Large intestine (tissue), 3 donors: ENCODE results near the gene PPP2R2B. TPM values are rescaled to one million over a fixed set of nuclear protein-coding genes. Genes with fewer than 3 reads are reported as not detected.

Experiments used
- DNase-seq, 2 donors: peaks; one replicate each; pipeline versions ENCODE4 v3.0.0 to v3.0.0-alpha.2; 2013
- H3K27ac ChIP-seq: one replicate; pipeline ENCODE4 v1.5.1; 2013; ENCODE audit warnings: low read length
- H3K27me3 ChIP-seq: 2 replicates; pipeline ENCODE4 v1.6.1; 2013; ENCODE audit warnings: low read length; ENCODE audit not compliant: control insufficient read depth, insufficient read depth
- H3K36me3 ChIP-seq: 2 replicates; pipeline ENCODE4 v1.6.1; 2013; ENCODE audit warnings: low read length; ENCODE audit not compliant: control insufficient read depth, insufficient read depth
- H3K4me1 ChIP-seq: one replicate; pipeline ENCODE4 v1.6.1; 2013; ENCODE audit warnings: low read length; ENCODE audit not compliant: control insufficient read depth, insufficient read depth
- H3K4me3 ChIP-seq: one replicate; pipeline ENCODE4 v1.5.1; 2013; ENCODE audit warnings: low read length
- H3K9me3 ChIP-seq: one replicate; pipeline ENCODE4 v1.6.1; 2013; ENCODE audit warnings: mild to moderate bottlenecking, low read depth, low read length, moderate library complexity; ENCODE audit not compliant: control insufficient read depth
- whole genome bisulfite sequencing: methylation state at CpG from one replicate; pipeline ENCODE4 v1.1.5; 2013; ENCODE audit warnings: low lambda C conversion rate; ENCODE audit not compliant: insufficient coverage; 5-methylcytosine and 5-hydroxymethylcytosine counted together
- polyA plus RNA-seq: library from polyadenylated mRNA; unstranded; fragments of 120-200 nt; gene quantifications from one replicate; pipeline ENCODE4 v1.2.1, GENCODE V29; 2013

Gene PPP2R2B
- polyA plus RNA-seq, 1 donor, result 8.0 TPM

DNA sequence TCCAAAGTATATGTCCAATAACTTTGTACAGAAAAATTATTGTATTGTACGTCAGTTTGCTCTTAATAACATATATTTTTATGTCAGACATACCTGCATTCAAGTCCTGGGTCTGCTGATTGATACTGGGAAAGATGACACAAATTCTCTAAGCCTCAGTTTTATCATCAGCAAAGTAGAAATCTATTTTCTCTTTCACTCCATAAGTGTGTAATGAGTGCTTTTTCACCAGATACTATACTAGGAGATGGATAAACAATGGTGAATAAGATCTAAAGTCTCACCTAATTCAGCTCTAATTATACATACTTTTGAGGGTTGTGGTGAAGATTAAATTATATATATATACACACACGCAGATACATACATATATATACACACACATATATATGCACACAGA is 12.3 kb downstream of the PPP2R2B start:
- Histone ChIP-seq H3K36me3 (no peaks in the 10 kb centered on the region), H3K9me3 (no peaks in the 10 kb centered on the region), H3K4me3 (no peak overlapping the region), H3K27ac (no peak overlapping the region), H3K4me1 (no peaks in the 10 kb centered on the region), H3K27me3 (no peaks in the 10 kb centered on the region)
- WGBS, result no CpG with 5 or more reads among the region's 2 CpGs
- no peak for DNase-seq

DNA sequence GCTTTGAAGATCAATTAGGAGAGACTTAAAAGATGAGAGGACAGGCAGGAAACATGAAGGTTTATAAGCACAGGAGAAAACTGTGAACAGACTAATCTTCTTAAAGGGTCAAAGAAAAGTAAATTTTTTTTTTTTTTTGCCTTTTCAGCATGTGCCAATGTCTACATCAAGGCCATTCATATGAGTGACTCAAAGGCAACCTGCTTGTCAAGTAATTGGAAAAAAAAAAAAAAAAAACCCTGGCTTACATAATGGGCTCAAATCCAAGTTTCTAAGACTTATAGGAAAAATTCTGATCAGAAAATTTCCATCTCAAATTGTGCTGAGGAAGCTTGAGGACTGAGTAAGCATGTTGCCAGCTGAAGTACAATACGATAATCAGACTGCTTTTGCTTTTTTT is 15.9 kb downstream of the PPP2R2B start:
- DNase-seq, result no peak
- no CpG with 5 or more reads among the region's 1 CpG for WGBS

DNA sequence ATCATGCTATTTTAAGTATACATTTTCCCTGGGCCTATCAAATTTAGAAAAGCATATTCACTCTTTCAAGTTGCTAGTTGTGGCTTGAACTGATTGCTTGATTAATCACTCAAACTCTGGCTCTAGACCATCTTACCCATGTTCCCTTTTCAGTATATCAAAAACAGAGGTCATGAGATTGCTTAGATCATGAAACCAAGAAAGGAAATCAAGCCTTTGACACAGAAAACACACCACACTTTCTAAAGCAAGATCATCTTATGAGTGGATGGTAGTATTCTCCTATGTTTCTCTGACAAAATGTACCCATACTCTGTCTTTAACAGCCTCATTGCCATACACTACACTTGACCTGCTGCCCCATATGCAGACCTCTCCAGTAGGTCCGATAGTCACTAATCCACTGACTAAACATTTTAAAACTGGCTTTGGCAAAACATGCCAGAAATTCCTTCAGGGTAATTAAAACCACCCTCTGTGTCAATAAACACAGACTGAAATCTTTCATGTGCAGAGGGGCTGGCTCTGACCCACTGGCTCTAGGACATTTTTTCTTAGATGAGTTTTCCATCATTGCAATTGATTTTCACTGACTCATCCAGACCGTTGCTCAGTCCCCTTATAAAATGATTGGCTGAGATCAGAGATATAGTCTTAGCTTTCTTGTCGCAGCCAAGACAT is 18.2 kb downstream of the PPP2R2B start:
- no peaks in the 10 kb centered on the region for H3K36me3 ChIP-seq
- no peak overlapping the region for H3K27ac ChIP-seq
- DNase-seq, result no peak
- no peak overlapping the region for H3K4me3 ChIP-seq
- WGBS, result 0% methylated on average over 1 of the region's 3 CpGs
- H3K9me3 ChIP-seq, result no peaks in the 10 kb centered on the region
- no peaks in the 10 kb centered on the region for H3K4me1 ChIP-seq
- H3K27me3 ChIP-seq, result no peaks in the 10 kb centered on the region

More for the DNA sequence above, 15.9 kb downstream of the PPP2R2B start:
- H3K36me3 ChIP-seq, result no peaks in the 10 kb centered on the region
- no peaks in the 10 kb centered on the region for H3K27me3 ChIP-seq
- H3K27ac ChIP-seq, result no peak overlapping the region
- H3K4me1 ChIP-seq, result no peaks in the 10 kb centered on the region
- H3K9me3 ChIP-seq, result no peaks in the 10 kb centered on the region
- no peak overlapping the region for H3K4me3 ChIP-seq

DNA sequence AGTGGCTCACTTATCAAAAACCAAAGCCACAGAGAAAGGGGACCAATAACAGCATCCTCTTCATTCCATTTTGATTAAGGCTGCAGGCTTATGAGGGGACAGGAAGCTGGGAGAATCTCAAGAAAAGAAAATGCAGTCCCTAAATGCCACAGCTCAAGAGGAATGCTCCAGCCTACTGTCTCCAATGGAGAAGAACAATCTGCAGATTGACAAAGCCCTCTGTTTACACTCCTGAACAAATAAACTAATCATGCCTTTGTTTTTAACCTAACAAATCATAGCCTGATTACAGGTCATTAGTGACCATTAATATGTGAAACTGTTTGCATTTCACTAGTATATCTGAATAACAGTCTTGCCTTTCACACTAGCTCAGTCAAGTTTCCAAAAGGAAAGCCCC is 26.5 kb downstream of the PPP2R2B start:
- no peak overlapping the region for H3K4me3 ChIP-seq
- no peak overlapping the region for H3K27ac ChIP-seq
- H3K36me3 ChIP-seq, result no peaks in the 10 kb centered on the region
- no peaks in the 10 kb centered on the region for H3K27me3 ChIP-seq
- H3K4me1 ChIP-seq, result no peaks in the 10 kb centered on the region
- no peak for DNase-seq
- no peaks in the 10 kb centered on the region for H3K9me3 ChIP-seq

- DNase-seq, result no peak
- H3K9me3 ChIP-seq, result no peaks in the 10 kb centered on the region
- H3K36me3 ChIP-seq, result no peaks in the 10 kb centered on the region
- no peaks in the 10 kb centered on the region for H3K4me1 ChIP-seq
- H3K27ac ChIP-seq, result no peak overlapping the region
- no peak overlapping the region for H3K4me3 ChIP-seq
- H3K27me3 ChIP-seq, result no peaks in the 10 kb centered on the region
These were observed 27.4 kb downstream of the PPP2R2B start for GRCh38 chr5:146851133-146851532.

DNA sequence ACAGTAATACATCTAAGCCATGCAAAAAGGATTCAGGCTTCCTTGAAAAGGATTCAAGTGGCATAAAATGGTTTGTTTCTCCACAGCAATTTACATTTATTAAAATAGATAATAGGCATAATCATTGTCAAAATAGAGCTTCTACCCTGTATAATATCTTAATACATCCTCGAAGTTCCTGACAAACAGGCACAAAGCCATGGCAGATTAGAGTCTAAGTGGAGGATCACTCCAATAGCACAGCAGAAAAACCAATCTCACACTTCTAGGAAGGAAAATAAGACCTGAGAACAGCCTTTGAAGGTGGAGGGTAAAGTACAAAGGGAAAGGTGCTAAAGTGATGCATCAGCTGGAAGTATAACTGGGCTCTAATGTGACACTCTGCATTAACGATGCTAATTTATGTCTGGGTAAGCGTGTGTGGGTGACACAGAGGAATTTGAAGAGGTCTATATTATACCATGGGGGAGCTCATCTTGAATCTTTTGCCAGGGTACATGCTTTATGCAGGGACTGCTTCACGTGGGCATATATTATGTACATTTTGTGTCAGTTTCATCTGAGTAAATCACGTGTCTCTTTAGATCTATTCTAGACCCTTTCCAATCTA is 28.8 kb downstream of the PPP2R2B start:
- H3K27me3 ChIP-seq, result no peaks in the 10 kb centered on the region
- H3K4me1 ChIP-seq, result no peaks in the 10 kb centered on the region
- DNase-seq, result peak; percentile 49 to 67
- H3K27ac ChIP-seq, result peak overlapping the region; percentile 10
- WGBS, result 80% methylated on average over 2 of the region's 5 CpGs
- H3K9me3 ChIP-seq, result no peaks in the 10 kb centered on the region
- H3K36me3 ChIP-seq, result no peaks in the 10 kb centered on the region
- H3K4me3 ChIP-seq, result no peak overlapping the region

GRCh38 chr5:146848133-146848532 is 30.4 kb downstream of the PPP2R2B start:
- WGBS, result no CpG with 5 or more reads among the region's 1 CpG
- peak; percentile 15 to 71 for DNase-seq
- H3K4me3 ChIP-seq, result no peak overlapping the region

DNA sequence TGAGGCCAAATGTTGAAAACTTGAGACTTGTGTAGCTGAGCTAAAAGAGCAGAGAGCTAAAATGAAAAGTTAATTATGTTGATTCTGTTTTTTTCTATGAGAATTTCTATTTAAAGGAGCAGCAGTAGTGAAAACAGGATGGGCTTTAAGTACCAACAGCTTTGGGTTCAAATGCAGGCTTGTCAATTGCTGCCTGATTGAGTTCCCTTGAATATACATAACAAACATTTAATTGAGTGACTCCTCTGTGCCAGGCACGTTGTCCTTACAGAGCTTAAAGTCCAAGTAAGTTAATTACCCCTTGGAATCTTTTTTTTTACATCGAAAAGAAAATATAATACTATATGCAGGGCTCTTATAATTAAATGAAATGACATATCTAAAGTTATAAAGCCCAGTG is 38.5 kb downstream of the PPP2R2B start:
- DNase-seq, result no peak
- H3K36me3 ChIP-seq, result no peaks in the 10 kb centered on the region
- no peaks in the 10 kb centered on the region for H3K4me1 ChIP-seq
- H3K27ac ChIP-seq, result no peak overlapping the region
- 40% methylated on average over 1 of the region's 2 CpGs for WGBS
- no peaks in the 10 kb centered on the region for H3K27me3 ChIP-seq
- H3K9me3 ChIP-seq, result no peaks in the 10 kb centered on the region
- no peak overlapping the region for H3K4me3 ChIP-seq

More at GRCh38 chr5:146848133-146848532, 30.4 kb downstream of the PPP2R2B start:
- H3K27ac ChIP-seq, result no peak overlapping the region
- no peaks in the 10 kb centered on the region for H3K9me3 ChIP-seq
- H3K36me3 ChIP-seq, result no peaks in the 10 kb centered on the region
- H3K4me1 ChIP-seq, result no peaks in the 10 kb centered on the region
- H3K27me3 ChIP-seq, result no peaks in the 10 kb centered on the region

DNA sequence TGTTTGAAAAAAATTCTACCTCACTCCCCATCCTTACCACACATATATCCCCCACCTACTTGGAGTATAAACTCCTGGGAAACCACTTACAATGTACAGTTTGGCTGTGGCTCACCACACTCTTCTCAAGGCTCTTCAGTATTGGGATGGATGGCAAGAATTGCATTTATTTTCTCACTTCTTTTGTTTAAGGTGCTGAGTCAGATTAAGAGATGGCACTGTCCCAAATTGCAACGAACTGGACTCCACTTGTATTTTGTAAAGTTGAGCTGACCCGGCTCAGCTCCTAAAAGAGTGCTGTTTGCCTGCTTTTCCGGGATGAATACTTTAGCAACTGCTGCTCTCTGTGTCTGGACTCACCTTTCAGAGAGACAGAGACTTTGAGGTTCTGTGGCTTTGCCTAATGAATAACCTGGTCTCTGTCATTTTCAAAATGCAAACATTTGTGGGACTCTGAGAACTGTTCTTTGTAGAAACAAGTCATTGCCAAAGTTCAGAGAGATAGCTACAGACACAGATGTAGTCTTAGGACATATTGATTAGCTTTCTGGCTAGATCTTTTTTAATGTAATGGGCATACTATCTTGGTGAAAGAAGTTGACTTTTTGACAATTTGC is 42.2 kb downstream of the PPP2R2B start:
- Histone ChIP-seq H3K27me3 (no peaks in the 10 kb centered on the region), H3K27ac (no peak overlapping the region), H3K36me3 (no peaks in the 10 kb centered on the region), H3K9me3 (no peaks in the 10 kb centered on the region), H3K4me3 (no peak overlapping the region), H3K4me1 (no peaks in the 10 kb centered on the region)
- whole genome bisulfite sequencing, result no CpG with 5 or more reads among the region's 3 CpGs
- DNase-seq, result no peak

DNA sequence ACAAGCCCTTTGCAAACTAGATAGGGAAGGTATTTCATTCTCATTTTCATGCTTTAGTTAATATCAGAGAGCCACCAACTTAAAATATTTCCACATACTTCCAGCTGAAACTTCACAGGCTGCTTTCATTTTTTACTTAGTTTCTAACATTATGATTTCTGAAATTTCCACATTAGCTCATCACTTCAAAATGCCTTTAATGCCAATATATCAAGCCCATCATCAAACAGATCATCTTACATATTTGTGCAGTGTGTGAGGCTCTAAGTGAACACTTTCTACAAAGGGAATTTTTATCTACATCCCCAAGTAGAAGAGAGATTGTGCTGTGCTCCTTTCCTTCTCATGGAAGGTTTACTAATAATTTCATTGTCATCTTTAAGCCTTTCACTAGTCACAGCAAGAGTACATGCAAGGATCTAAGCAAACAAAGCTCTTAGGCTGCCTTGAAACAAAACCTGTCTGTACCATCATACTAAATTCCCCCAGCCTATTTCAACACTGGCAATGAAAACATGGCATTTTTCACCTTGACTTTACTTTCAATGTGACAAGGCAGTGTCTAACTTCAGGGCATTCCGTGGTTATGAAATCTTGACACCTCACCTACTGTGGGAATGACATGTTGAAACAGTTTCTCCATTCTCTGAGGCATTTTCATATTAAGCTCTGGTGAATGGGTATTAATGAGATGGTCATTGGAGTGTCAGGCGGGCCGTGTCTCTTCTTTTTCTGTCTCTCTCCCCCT is 45.4 kb downstream of the PPP2R2B start:
- no CpG with 5 or more reads among the region's 3 CpGs for WGBS
- no peak for DNase-seq
- Histone ChIP-seq H3K36me3 (no peaks in the 10 kb centered on the region), H3K4me1 (no peaks in the 10 kb centered on the region), H3K27me3 (no peaks in the 10 kb centered on the region), H3K27ac (no peak overlapping the region), H3K9me3 (no peaks in the 10 kb centered on the region), H3K4me3 (no peak overlapping the region)
